ENCODE data around the gene E2F4. TPM values are rescaled to one million over a fixed set of nuclear protein-coding genes. Genes with fewer than 3 reads are reported as not detected.

Gene E2F4
- total RNA-seq, 1 donor from 2014 or later = 113 TPM

DNA sequence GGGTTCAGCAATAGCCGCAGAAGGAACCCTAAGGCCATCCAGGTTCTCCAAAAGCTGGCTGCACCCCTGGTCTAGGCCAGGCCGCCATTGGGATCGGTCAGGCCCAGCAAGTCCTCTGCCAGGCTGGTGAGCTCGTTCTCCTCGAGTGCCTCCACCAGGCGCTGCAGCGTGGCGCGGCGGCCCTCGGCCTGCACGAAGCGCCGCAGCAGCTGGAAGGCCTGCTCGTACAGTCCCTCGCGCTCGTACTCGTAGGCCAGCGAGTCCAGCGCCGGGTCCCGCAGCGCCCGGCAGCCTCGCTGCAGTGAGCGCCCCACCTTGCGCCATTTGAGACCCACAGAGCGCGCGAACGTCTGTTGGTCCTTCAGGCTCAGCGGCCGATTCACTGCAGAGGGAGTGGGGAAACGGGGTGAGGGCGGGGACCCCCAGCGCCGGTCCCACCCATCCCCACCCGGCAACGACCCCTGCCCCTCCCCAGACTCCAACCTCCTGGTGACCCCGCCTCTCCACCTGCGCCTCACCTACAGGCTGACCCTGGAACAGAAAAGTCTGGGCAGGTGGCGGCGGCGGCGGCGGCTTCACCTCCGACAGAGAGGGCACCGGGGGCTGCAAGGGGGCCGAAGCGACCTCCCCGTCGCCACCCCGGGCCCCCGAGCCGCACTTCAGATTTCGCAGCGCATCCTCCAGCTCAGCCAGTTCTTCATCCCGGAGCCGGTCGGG is 37.2 kb upstream of the E2F4 start:
- Mint-ChIP-seq H3K36me3 (ENCODE audit: low read depth, unreplicated experiment) (peaks cover 4% of the 10 kb centered on the region), H3K4me1 (ENCODE audit: unreplicated experiment) (peaks cover 15% of the 10 kb centered on the region), H3K9me3 (ENCODE audit: unreplicated experiment) (no peaks in the 10 kb centered on the region), H3K4me3 (ENCODE audit: unreplicated experiment) (no peak overlapping the region), H3K27ac (ENCODE audit: unreplicated experiment) (no peak overlapping the region), H3K27me3 (ENCODE audit: unreplicated experiment) (peaks cover 49% of the 10 kb centered on the region)
- TF ChIP-seq, protein P1, sequence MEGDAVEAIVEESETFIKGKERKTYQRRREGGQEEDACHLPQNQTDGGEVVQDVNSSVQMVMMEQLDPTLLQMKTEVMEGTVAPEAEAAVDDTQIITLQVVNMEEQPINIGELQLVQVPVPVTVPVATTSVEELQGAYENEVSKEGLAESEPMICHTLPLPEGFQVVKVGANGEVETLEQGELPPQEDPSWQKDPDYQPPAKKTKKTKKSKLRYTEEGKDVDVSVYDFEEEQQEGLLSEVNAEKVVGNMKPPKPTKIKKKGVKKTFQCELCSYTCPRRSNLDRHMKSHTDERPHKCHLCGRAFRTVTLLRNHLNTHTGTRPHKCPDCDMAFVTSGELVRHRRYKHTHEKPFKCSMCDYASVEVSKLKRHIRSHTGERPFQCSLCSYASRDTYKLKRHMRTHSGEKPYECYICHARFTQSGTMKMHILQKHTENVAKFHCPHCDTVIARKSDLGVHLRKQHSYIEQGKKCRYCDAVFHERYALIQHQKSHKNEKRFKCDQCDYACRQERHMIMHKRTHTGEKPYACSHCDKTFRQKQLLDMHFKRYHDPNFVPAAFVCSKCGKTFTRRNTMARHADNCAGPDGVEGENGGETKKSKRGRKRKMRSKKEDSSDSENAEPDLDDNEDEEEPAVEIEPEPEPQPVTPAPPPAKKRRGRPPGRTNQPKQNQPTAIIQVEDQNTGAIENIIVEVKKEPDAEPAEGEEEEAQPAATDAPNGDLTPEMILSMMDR (IDR thresholded peaks at IDR 0.05; ENCODE audit: unreplicated experiment) = no peak
- no peak for DNase-seq (ENCODE audit: low spot score)

DNA sequence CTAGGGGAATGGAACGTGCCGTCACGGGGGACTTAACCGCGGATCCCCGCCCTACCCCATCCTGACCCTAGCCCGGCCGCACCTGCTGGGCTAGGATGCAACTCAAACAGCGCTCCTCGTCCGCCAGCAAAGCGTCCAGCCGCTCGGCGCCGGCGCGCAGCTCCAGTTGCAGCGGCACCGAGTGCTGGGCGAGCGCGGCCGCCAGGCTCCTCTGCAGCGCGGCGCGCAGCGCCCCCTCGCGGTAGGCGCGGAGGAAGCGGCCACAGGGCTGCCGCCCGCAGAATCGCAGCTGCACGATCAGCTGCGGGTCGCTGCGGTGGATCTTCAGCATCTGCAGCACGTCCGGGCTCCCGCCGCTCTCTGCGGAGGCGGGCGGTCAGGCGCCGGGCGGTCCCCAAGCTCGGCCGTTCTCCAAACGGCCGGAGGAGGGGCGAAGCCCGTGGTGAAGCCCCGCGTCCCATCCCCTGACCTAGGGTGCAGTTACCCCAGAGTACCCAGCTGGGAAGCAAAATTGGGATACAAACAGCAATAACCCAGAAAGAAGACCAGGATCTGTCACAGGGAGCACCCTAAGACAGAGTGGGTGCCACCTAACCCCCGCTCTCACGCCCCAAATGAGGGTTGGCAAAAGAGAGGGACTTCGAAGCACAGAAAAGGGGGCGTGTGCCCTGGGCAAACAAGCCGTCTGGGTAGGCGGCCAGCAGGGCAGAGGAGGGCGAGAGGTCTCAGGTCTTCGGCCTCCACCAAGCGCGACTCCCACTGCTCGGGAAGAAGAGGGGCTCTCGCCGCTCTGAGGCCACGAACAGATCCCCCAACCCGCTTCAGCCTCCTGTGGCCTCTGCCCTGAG is 36.4 kb upstream of the E2F4 start:
- TF ChIP-seq, protein P1 (IDR thresholded peaks at IDR 0.05; ENCODE audit: unreplicated experiment) = peak; percentile 97
- peak; percentile 92 for DNase-seq (ENCODE audit: low spot score)
- no peaks in the 10 kb centered on the region for H3K9me3 Mint-ChIP-seq (ENCODE audit: unreplicated experiment)
- H3K4me1 Mint-ChIP-seq (ENCODE audit: unreplicated experiment) = peaks cover 15% of the 10 kb centered on the region
- no peak overlapping the region for H3K27ac Mint-ChIP-seq (ENCODE audit: unreplicated experiment)
- peaks cover 4% of the 10 kb centered on the region for H3K36me3 Mint-ChIP-seq (ENCODE audit: low read depth, unreplicated experiment)
- H3K27me3 Mint-ChIP-seq (ENCODE audit: unreplicated experiment) = peaks cover 49% of the 10 kb centered on the region
- H3K4me3 Mint-ChIP-seq (ENCODE audit: unreplicated experiment) = no peak overlapping the region

DNA sequence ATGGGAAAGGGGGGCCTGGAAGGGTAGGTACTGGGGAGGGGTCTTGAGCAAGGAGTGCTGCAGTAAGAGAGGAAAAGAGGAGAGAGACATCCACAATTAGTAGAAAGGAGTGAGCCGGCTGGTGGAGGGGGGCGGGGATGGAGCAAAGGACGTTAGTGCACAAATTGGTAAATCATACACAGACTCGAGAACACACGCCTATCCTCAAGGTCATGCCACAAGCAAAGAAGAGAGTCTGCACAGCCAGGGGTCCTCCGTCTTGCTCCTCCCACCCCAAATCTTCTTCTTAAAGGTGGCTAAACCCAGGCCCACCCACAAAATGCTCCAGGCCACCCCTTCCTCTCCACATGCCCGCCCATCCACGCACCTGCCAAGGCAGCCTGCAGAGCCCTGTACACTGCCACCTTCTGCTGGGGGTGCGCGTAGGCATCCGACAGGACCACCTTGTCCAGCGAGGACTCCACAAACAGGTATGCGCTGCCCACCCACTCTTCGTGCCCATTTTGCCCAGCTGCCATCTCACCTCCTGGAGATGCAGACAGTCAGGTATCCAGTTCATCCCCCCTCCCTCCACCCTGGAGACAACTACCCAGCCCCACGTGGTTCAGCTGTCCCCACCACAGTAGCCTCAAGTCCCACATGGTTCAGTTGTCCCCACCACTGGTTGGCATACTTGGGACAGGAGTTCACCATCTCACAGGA is 35.7 kb upstream of the E2F4 start:
- H3K4me3 Mint-ChIP-seq (ENCODE audit: unreplicated experiment) = no peak overlapping the region
- TF ChIP-seq, protein P1 (IDR thresholded peaks at IDR 0.05; ENCODE audit: unreplicated experiment) = no peak
- no peak for DNase-seq (ENCODE audit: low spot score)
- peaks cover 15% of the 10 kb centered on the region for H3K4me1 Mint-ChIP-seq (ENCODE audit: unreplicated experiment)
- H3K27me3 Mint-ChIP-seq (ENCODE audit: unreplicated experiment) = peaks cover 46% of the 10 kb centered on the region
- no peak overlapping the region for H3K27ac Mint-ChIP-seq (ENCODE audit: unreplicated experiment)
- H3K9me3 Mint-ChIP-seq (ENCODE audit: unreplicated experiment) = no peaks in the 10 kb centered on the region
- H3K36me3 Mint-ChIP-seq (ENCODE audit: low read depth, unreplicated experiment) = peaks cover 4% of the 10 kb centered on the region

DNA sequence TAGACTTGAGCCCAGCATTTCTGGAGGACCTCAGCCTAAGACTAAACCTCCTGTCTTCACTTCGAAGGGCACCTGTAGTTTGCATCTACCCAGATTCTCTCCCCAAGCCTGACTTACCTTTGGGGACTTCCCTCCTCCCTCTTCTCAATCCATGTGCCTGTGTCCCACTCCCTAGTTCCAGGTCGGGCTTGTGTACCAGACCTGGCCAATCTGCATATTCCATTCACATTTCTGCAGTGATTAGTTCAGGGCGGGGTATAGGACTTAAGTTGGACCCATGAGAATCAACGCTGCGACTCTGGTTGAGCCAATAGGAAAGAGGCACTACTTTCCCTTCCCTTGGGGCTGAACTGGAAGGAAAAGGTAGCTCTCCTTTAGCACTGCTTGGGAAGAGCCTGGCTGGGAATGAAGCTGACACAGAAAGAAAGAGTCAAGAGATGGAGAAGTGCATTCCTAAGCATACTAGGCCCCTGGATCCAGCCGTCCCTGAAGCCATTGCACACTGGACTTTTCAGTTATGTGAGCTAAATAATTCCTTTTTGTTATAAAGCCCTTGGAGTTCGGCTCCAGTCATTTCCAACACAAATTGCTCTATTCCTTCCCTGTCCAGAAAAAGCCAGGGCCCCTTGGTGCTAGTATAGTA is 34.7 kb upstream of the E2F4 start:
- Mint-ChIP-seq H3K4me3 (ENCODE audit: unreplicated experiment) (peak overlapping the region; percentile 51), H3K27ac (ENCODE audit: unreplicated experiment) (no peak overlapping the region), H3K27me3 (ENCODE audit: unreplicated experiment) (peaks cover 44% of the 10 kb centered on the region), H3K9me3 (ENCODE audit: unreplicated experiment) (no peaks in the 10 kb centered on the region), H3K4me1 (ENCODE audit: unreplicated experiment) (peaks cover 16% of the 10 kb centered on the region), H3K36me3 (ENCODE audit: low read depth, unreplicated experiment) (peaks cover 4% of the 10 kb centered on the region)
- no peak for DNase-seq (ENCODE audit: low spot score)
- TF ChIP-seq, protein P1 (IDR thresholded peaks at IDR 0.05; ENCODE audit: unreplicated experiment) = no peak

All from endothelial cell (in vitro differentiated cells).